ENCODE data around the gene RGS7. TPM values are rescaled to one million over a fixed set of nuclear protein-coding genes. Genes with fewer than 3 reads are reported as not detected.

The RGS7 gene
- total RNA-seq, 3 donors from 2014 or later (not counting 1 experiment from before 2014, with no cell fraction given) = not detected

DNA sequence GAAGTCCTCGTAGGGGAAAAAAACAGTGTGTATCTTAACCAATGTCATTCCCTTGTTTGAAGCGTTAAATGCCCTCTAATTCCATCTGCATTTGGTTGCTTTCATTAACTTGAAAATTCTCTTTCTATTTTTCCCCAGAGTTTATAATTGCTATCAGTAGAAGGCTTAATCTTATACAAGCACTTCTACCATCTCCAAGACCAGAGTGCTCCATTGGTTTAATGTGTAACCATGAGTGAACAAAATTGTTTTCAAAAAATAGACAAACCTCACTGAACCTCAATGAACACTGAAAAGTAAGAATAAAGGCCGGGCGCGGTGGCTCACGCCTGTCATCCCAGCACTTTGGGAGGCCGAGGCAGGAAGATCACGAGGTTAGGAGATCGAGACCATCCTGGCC is 141.3 kb downstream of the RGS7 start:
- no peaks in the 10 kb centered on the region for H3K36me3 Mint-ChIP-seq
- intact Hi-C loops (cut with micrococcal nuclease) = no loop called here
- H3K9me3 ChIP-seq (ENCODE audit: control insufficient read depth, insufficient read depth, low read length) = no peaks in the 10 kb centered on the region
- H3K9me3 Mint-ChIP-seq = peaks cover 1 to 6% of the 10 kb centered on the region in 2 donors
- H3K27me3 Mint-ChIP-seq (ENCODE audit: low read depth in 2 of 2) = no peaks in the 10 kb centered on the region
- 91% methylated on average over 8 of the region's 9 CpGs for WGBS (ENCODE audit: insufficient coverage)
- H3K4me3 Mint-ChIP-seq = no peak overlapping the region
- H3K4me3 ChIP-seq (ENCODE audit: low read length) = no peak overlapping the region
- no peak overlapping the region for H3K27ac ChIP-seq (ENCODE audit: low read length)
- no peaks in the 10 kb centered on the region for H3K4me1 Mint-ChIP-seq
- H3K27me3 ChIP-seq (ENCODE audit: control insufficient read depth, insufficient read depth, low read length) = no peaks in the 10 kb centered on the region
- H3K27ac Mint-ChIP-seq = no peak overlapping the region
- DNase-seq (no peak), ATAC-seq (no peak)
- H3K4me1 ChIP-seq (ENCODE audit: control insufficient read depth, insufficient read depth, low read length) = no peaks in the 10 kb centered on the region
- TF ChIP-seq, protein P1, sequence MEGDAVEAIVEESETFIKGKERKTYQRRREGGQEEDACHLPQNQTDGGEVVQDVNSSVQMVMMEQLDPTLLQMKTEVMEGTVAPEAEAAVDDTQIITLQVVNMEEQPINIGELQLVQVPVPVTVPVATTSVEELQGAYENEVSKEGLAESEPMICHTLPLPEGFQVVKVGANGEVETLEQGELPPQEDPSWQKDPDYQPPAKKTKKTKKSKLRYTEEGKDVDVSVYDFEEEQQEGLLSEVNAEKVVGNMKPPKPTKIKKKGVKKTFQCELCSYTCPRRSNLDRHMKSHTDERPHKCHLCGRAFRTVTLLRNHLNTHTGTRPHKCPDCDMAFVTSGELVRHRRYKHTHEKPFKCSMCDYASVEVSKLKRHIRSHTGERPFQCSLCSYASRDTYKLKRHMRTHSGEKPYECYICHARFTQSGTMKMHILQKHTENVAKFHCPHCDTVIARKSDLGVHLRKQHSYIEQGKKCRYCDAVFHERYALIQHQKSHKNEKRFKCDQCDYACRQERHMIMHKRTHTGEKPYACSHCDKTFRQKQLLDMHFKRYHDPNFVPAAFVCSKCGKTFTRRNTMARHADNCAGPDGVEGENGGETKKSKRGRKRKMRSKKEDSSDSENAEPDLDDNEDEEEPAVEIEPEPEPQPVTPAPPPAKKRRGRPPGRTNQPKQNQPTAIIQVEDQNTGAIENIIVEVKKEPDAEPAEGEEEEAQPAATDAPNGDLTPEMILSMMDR (IDR thresholded peaks at IDR 0.05) = no peak
- H3K36me3 ChIP-seq (ENCODE audit: control insufficient read depth, insufficient read depth, low read length) = no peaks in the 10 kb centered on the region

DNA sequence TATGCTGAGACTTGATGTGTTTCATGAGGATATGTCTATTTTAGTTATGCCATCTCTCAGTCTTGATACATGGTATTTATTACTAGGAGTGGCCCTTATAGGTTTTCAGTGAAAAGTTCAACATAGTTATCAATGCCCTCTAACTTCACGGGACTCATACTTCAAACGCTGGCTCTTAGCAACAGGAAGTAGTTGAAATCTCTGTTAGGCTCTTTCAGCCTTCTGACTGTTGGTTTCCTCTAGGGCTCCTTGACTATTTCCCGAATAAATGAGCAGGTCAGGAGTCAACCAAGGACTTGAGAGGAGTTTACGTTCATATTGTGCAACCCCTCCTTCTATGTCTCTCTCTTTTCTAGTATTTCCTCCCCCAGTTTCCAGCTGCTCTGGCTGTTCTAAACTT is 141.8 kb downstream of the RGS7 start:
- 19% methylated on average over 4 of the region's 4 CpGs for WGBS (ENCODE audit: insufficient coverage)
- no peaks in the 10 kb centered on the region for H3K9me3 ChIP-seq (ENCODE audit: control insufficient read depth, insufficient read depth, low read length)
- H3K4me1 Mint-ChIP-seq = no peaks in the 10 kb centered on the region
- ATAC-seq (no peak), DNase-seq (no peak)
- TF ChIP-seq, protein P1 (IDR thresholded peaks at IDR 0.05) = no peak
- H3K4me1 ChIP-seq (ENCODE audit: control insufficient read depth, insufficient read depth, low read length) = no peaks in the 10 kb centered on the region
- H3K27ac Mint-ChIP-seq = no peak overlapping the region
- no peaks in the 10 kb centered on the region for H3K27me3 ChIP-seq (ENCODE audit: control insufficient read depth, insufficient read depth, low read length)
- no peak overlapping the region for H3K4me3 Mint-ChIP-seq
- peaks cover 0 to 5% of the 10 kb centered on the region in 2 donors for H3K9me3 Mint-ChIP-seq
- no peak overlapping the region for H3K4me3 ChIP-seq (ENCODE audit: low read length)
- H3K36me3 Mint-ChIP-seq = no peaks in the 10 kb centered on the region
- no peaks in the 10 kb centered on the region for H3K27me3 Mint-ChIP-seq (ENCODE audit: low read depth in 2 of 2)
- intact Hi-C loops (cut with micrococcal nuclease) = no loop called here
- H3K27ac ChIP-seq (ENCODE audit: low read length) = no peak overlapping the region
- H3K36me3 ChIP-seq (ENCODE audit: control insufficient read depth, insufficient read depth, low read length) = no peaks in the 10 kb centered on the region

DNA sequence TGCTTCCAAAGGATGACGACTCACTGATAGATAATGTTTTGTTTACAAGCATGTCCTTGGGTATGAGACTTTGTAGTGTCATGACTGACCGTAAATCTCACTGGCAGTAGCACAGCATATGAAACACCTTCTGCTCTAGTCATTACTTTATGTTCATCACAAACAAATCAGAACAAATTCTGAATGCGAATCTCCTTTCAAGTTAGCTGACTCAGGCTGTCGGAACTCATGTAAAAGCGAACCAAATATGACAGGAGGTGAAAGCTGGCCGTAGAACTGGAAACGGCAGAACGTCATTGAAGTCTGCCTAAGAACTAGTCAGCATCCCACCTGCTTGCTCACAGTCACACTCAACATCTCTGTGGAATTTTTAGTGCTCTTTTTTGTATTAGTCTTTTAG is 143.9 kb downstream of the RGS7 start:
- no peaks in the 10 kb centered on the region for H3K36me3 ChIP-seq (ENCODE audit: control insufficient read depth, insufficient read depth, low read length)
- H3K27me3 ChIP-seq (ENCODE audit: control insufficient read depth, insufficient read depth, low read length) = no peaks in the 10 kb centered on the region
- intact Hi-C loops (cut with micrococcal nuclease) = no loop called here
- no peaks in the 10 kb centered on the region for H3K4me1 Mint-ChIP-seq
- H3K27ac Mint-ChIP-seq = no peak overlapping the region
- no peak overlapping the region for H3K27ac ChIP-seq (ENCODE audit: low read length)
- no peaks in the 10 kb centered on the region for H3K36me3 Mint-ChIP-seq
- TF ChIP-seq, protein P1 (IDR thresholded peaks at IDR 0.05) = no peak
- ATAC-seq (no peak), DNase-seq (no peak)
- 83% methylated on average over 8 of the region's 8 CpGs for WGBS (ENCODE audit: insufficient coverage)
- H3K9me3 ChIP-seq (ENCODE audit: control insufficient read depth, insufficient read depth, low read length) = peaks cover 4% of the 10 kb centered on the region
- H3K4me1 ChIP-seq (ENCODE audit: control insufficient read depth, insufficient read depth, low read length) = no peaks in the 10 kb centered on the region
- no peaks in the 10 kb centered on the region for H3K27me3 Mint-ChIP-seq (ENCODE audit: low read depth in 2 of 2)
- no peak overlapping the region for H3K4me3 Mint-ChIP-seq
- H3K4me3 ChIP-seq (ENCODE audit: low read length) = no peak overlapping the region
- peaks cover 0 to 5% of the 10 kb centered on the region in 2 donors for H3K9me3 Mint-ChIP-seq

DNA sequence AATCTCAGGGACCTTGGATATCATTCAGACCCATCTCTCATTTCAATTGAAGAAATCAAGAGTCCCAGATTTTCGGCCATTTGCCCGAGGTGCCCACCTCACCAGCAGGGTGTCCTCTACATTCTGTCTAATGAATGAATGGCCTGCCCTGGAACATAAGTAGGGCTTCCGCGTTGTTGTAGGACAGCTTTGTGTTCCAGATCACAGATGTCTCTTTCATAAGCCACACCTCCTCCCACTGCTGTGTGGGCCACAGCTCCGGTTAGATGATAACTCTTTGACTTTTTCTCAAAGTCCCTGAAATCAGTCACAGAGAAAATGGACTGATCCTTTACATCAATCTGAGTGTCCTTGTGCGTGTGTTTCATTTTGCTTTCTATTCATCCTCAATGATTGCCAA is 144.4 kb downstream of the RGS7 start:
- H3K36me3 ChIP-seq (ENCODE audit: control insufficient read depth, insufficient read depth, low read length) = no peaks in the 10 kb centered on the region
- 86% methylated on average over 6 of the region's 6 CpGs for WGBS (ENCODE audit: insufficient coverage)
- H3K27me3 Mint-ChIP-seq (ENCODE audit: low read depth in 2 of 2) = no peaks in the 10 kb centered on the region

More for the DNA sequence above, 144.4 kb downstream of the RGS7 start:
- H3K4me3 ChIP-seq (ENCODE audit: low read length) = no peak overlapping the region
- H3K4me1 Mint-ChIP-seq = no peaks in the 10 kb centered on the region
- H3K27me3 ChIP-seq (ENCODE audit: control insufficient read depth, insufficient read depth, low read length) = no peaks in the 10 kb centered on the region
- no peak overlapping the region for H3K27ac Mint-ChIP-seq
- ATAC-seq (no peak), DNase-seq (no peak)
- peaks cover 0 to 5% of the 10 kb centered on the region in 2 donors for H3K9me3 Mint-ChIP-seq
- TF ChIP-seq, protein P1 (IDR thresholded peaks at IDR 0.05) = no peak
- H3K4me1 ChIP-seq (ENCODE audit: control insufficient read depth, insufficient read depth, low read length) = no peaks in the 10 kb centered on the region
- no peak overlapping the region for H3K27ac ChIP-seq (ENCODE audit: low read length)
- H3K4me3 Mint-ChIP-seq = no peak overlapping the region
- no peaks in the 10 kb centered on the region for H3K36me3 Mint-ChIP-seq
- H3K9me3 ChIP-seq (ENCODE audit: control insufficient read depth, insufficient read depth, low read length) = peaks cover 5% of the 10 kb centered on the region
- intact Hi-C loops (cut with micrococcal nuclease) = no loop called here

All from natural killer cell (primary cell).